ENCODE measurements around the gene NID1.

DNA sequence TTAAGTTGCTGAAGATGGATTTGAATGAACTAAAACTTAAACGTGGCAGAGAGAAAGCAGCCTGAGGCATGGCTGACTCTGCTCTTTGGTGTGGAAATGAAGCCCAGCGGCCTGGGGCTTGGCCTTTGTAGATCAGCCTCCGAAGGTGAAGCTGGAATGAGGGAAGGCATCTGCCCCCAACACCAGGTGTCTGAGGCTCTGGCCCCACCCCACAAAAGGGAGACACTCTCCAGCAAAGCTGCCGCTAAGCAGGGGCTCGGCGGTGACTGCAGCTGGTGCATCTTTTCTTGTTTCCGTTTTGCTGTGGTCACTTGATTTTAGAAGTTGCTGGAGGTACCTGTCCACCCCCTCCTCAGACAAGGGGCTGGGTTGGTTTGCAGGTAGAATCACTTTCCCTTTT is 38.2 kb upstream of the NID1 start:
- TF ChIP-seq, protein P1, sequence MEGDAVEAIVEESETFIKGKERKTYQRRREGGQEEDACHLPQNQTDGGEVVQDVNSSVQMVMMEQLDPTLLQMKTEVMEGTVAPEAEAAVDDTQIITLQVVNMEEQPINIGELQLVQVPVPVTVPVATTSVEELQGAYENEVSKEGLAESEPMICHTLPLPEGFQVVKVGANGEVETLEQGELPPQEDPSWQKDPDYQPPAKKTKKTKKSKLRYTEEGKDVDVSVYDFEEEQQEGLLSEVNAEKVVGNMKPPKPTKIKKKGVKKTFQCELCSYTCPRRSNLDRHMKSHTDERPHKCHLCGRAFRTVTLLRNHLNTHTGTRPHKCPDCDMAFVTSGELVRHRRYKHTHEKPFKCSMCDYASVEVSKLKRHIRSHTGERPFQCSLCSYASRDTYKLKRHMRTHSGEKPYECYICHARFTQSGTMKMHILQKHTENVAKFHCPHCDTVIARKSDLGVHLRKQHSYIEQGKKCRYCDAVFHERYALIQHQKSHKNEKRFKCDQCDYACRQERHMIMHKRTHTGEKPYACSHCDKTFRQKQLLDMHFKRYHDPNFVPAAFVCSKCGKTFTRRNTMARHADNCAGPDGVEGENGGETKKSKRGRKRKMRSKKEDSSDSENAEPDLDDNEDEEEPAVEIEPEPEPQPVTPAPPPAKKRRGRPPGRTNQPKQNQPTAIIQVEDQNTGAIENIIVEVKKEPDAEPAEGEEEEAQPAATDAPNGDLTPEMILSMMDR (IDR thresholded peaks at IDR 0.05), result no peak
- TF ChIP-seq POLR2A (IDR thresholded peaks at IDR 0.05), result no peak
